Tibial nerve (tissue), 4 donors: ENCODE results near the gene TOR4A. TPM values are rescaled to one million over a fixed set of nuclear protein-coding genes. Genes with fewer than 3 reads are reported as not detected.
"Not testable (repeated sequence)": the region's sequence is repeated elsewhere in the genome, so short reads cannot be mapped to it uniquely, and the experiment has no call there.

Experiments used
- DNase-seq, 2 donors: peaks; one replicate each; pipeline ENCODE4 v3.0.0-alpha.2; 2019; ENCODE audit warnings: low spot score in 2 of 2
- H3K27ac ChIP-seq, 4 donors: fragments of 200-600 bp; sonication (generic) in 3 of 4; one replicate each; pipeline ENCODE4 v1.5.1; 2017 to 2019; ENCODE audit warnings: mild to moderate bottlenecking in 1 of 4
- H3K27me3 ChIP-seq, 2 donors: fragments of 200-600 bp; sonication (generic) in 1 of 2; one replicate each; pipeline versions ENCODE4 v1.5.1 to v1.6.0; 2017 to 2019
- H3K36me3 ChIP-seq, 3 donors: fragments of 200-600 bp; sonication (generic); one replicate each; pipeline ENCODE4 v1.5.1; 2018 to 2019
- H3K4me1 ChIP-seq, 4 donors: fragments of 200-600 bp; sonication (generic) in 3 of 4; one replicate each; pipeline ENCODE4 v1.5.1; 2017 to 2019
- H3K4me3 ChIP-seq, 4 donors: fragments of 200-600 bp; sonication (generic) in 3 of 4; one replicate each; pipeline ENCODE4 v1.5.1; 2017 to 2019; ENCODE audit warnings: mild to moderate bottlenecking in 1 of 4, moderate library complexity in 1 of 4
- H3K9me3 ChIP-seq, 4 donors: fragments of 200-600 bp; sonication (generic) in 3 of 4; one replicate each; pipeline ENCODE4 v1.5.1; 2017 to 2019
- CTCF ChIP-seq, 5 experiments: fragments of 200-600 bp in 3 of 5; fragments of 450-650 bp in 2 of 5; sonication (generic) in 3 of 5; IDR thresholded peaks; one replicate each; pipeline ENCODE4 v1.5.1; 2016 to 2019; ENCODE audit warnings: antibody characterized with exemption in 5 of 5, mild to moderate bottlenecking in 3 of 5, moderate library complexity in 2 of 5
- EP300 ChIP-seq, 2 donors: sonication (generic); formaldehyde crosslinking; IDR thresholded peaks; one replicate each; pipeline ENCODE4 v1.6.1; 2017; ENCODE audit warnings: antibody characterized with exemption in 2 of 2, mild to moderate bottlenecking in 1 of 2
- POLR2A ChIP-seq, 2 donors: fragments of 450-650 bp; IDR thresholded peaks; one replicate each; pipeline ENCODE4 v1.6.1; 2017; ENCODE audit warnings: antibody characterized with exemption in 2 of 2, mild to moderate bottlenecking in 2 of 2, moderate library complexity in 2 of 2
- WGBS, 2 donors: methylation state at CpG; one replicate each; pipeline ENCODE4 v1.1.5; 2018; 5-methylcytosine and 5-hydroxymethylcytosine counted together
- total RNA-seq, 4 donors: library from RNA; depleted of rRNA; stranded (reverse); fragments of >200 nt; gene quantifications; one replicate each; pipeline ENCODE4 v1.1.0, GENCODE V29; 2016

The TOR4A gene
- total RNA-seq, 4 donors from 2014 or later: 3.3 to 11.4 (median 4.3) TPM

- WGBS, 2 donors: 89 to 90% methylated on average over 13 to 15 of the region's 15 CpGs
- Histone ChIP-seq H3K36me3 (peaks cover 0 to 35% (median 5%) of the 10 kb centered on the region in 3 donors), H3K27ac (no peak overlapping the region), H3K4me1 (peaks cover 0 to 28% (median 22%) of the 10 kb centered on the region in 4 donors), H3K4me3 (peak overlapping the region; percentile 72 to 100 (median 98)), H3K27me3 (no peaks in the 10 kb centered on the region), H3K9me3 (no peaks in the 10 kb centered on the region)
- TF ChIP-seq CTCF (IDR thresholded peaks at IDR 0.05) (no peak), POLR2A (IDR thresholded peaks at IDR 0.05) (no peak), EP300 (IDR thresholded peaks at IDR 0.05) (no peak)
- DNase-seq: no peak
These were observed 21.2 kb upstream of the TOR4A start for GRCh38 chr9:137256362-137256761.

GRCh38 chr9:137256856-137257255 is 20.7 kb upstream of the TOR4A start:
- 90 to 94% methylated on average over 15 of the region's 15 CpGs for WGBS, 2 donors
- no peaks in the 10 kb centered on the region for H3K27me3 ChIP-seq
- peaks cover 0 to 35% (median 5%) of the 10 kb centered on the region in 3 donors for H3K36me3 ChIP-seq
- H3K27ac ChIP-seq: no peak overlapping the region
- DNase-seq: no peak
- H3K9me3 ChIP-seq: no peaks in the 10 kb centered on the region
- TF ChIP-seq CTCF (IDR thresholded peaks at IDR 0.05) (no peak), EP300 (IDR thresholded peaks at IDR 0.05) (no peak), POLR2A (IDR thresholded peaks at IDR 0.05) (no peak)
- H3K4me3 ChIP-seq: no peak overlapping the region
- peaks cover 0 to 29% (median 22%) of the 10 kb centered on the region in 4 donors for H3K4me1 ChIP-seq

GRCh38 chr9:137262173-137262908 is 15.2 kb upstream of the TOR4A start:
- H3K27ac ChIP-seq, H3K4me3 ChIP-seq, H3K27me3 ChIP-seq, DNase-seq, H3K4me1 ChIP-seq, H3K9me3 ChIP-seq: not testable (repeated sequence)
- peaks cover 0 to 72% (median 11%) of the 10 kb centered on the region in 3 donors for H3K36me3 ChIP-seq
- TF ChIP-seq CTCF (IDR thresholded peaks at IDR 0.05): peak; percentile 24 to 36 (median 28)
- 36 to 41% methylated on average over 15 of the region's 15 CpGs for WGBS, 2 donors

GRCh38 chr9:137262909-137263285 is 14.6 kb upstream of the TOR4A start:
- peaks cover 0 to 4% (median 0%) of the 10 kb centered on the region in 4 donors for H3K4me1 ChIP-seq
- no peak for TF ChIP-seq EP300 (IDR thresholded peaks at IDR 0.05)
- no peak for TF ChIP-seq POLR2A (IDR thresholded peaks at IDR 0.05)
- no peak for TF ChIP-seq CTCF (IDR thresholded peaks at IDR 0.05)
- 87 to 90% methylated on average over 24 of the region's 24 CpGs for WGBS, 2 donors
- no peak for DNase-seq
- H3K9me3 ChIP-seq: no peaks in the 10 kb centered on the region
- no peaks in the 10 kb centered on the region for H3K27me3 ChIP-seq
- H3K27ac ChIP-seq: no peak overlapping the region
- peaks cover 0 to 74% (median 11%) of the 10 kb centered on the region in 3 donors for H3K36me3 ChIP-seq
- no peak overlapping the region for H3K4me3 ChIP-seq

- WGBS, 2 donors: 72 to 85% methylated on average over 10 of the region's 10 CpGs
- H3K9me3 ChIP-seq: no peaks in the 10 kb centered on the region
- H3K4me3 ChIP-seq: no peak overlapping the region
- no peaks in the 10 kb centered on the region for H3K27me3 ChIP-seq
- H3K27ac ChIP-seq: no peak overlapping the region
- TF ChIP-seq EP300 (IDR thresholded peaks at IDR 0.05) (no peak), CTCF (IDR thresholded peaks at IDR 0.05) (no peak), POLR2A (IDR thresholded peaks at IDR 0.05) (no peak)
- peaks cover 0 to 74% (median 11%) of the 10 kb centered on the region in 3 donors for H3K36me3 ChIP-seq
- H3K4me1 ChIP-seq: peaks cover 0 to 4% (median 0%) of the 10 kb centered on the region in 4 donors
- DNase-seq: no peak
These were observed 14.0 kb upstream of the TOR4A start for GRCh38 chr9:137263506-137263905.
